Loucy (cell line): ENCODE results near the gene AMDHD1.

Experiments
- H2AFZ ChIP-seq: fragments of 200-600 bp; sonication (generic); 2 replicates; pipeline ENCODE4 v1.6.0; 2016; ENCODE audit warnings: antibody characterized with exemption, mild to moderate bottlenecking, low read length, moderate library complexity
- H3F3A ChIP-seq: fragments of 200-600 bp; 2 replicates; pipeline ENCODE4 v1.6.0; 2016; ENCODE audit warnings: antibody characterized with exemption, low read depth, mild to moderate bottlenecking
- H3K27me3 ChIP-seq: fragments of 200-600 bp; sonication (generic); 2 replicates; pipeline ENCODE4 v1.6.1; 2014; ENCODE audit warnings: low read length, mild to moderate bottlenecking; ENCODE audit not compliant: insufficient read depth, poor library complexity, severe bottlenecking
- H3K36me3 ChIP-seq: fragments of 200-600 bp; sonication (generic); 2 replicates; pipeline ENCODE4 v1.6.1; 2016; ENCODE audit warnings: low read length; ENCODE audit not compliant: insufficient read depth
- H3K4me1 ChIP-seq: fragments of 200-600 bp; sonication (generic); 2 replicates; pipeline ENCODE4 v1.5.1; 2014; ENCODE audit warnings: low read length, mild to moderate bottlenecking; ENCODE audit not compliant: insufficient read depth, poor library complexity, severe bottlenecking
- H3K4me2 ChIP-seq: fragments of 200-600 bp; sonication (generic); 2 replicates; pipeline ENCODE4 v1.6.0; 2014; ENCODE audit warnings: antibody characterized with exemption, low read length, low read depth, mild to moderate bottlenecking; ENCODE audit not compliant: poor library complexity, severe bottlenecking
- H3K4me3 ChIP-seq: fragments of 200-600 bp; sonication (generic); 2 replicates; pipeline ENCODE4 v1.5.1; 2014; ENCODE audit warnings: low read length, mild to moderate bottlenecking, mixed read lengths; ENCODE audit not compliant: poor library complexity, severe bottlenecking
- H3K79me2 ChIP-seq: fragments of 200-600 bp; sonication (generic); 2 replicates; pipeline ENCODE4 v1.6.1; 2014; ENCODE audit warnings: low read length; ENCODE audit not compliant: insufficient read depth
- H3K9ac ChIP-seq: fragments of 200-600 bp; sonication (generic); 2 replicates; pipeline ENCODE4 v1.6.0; 2014; ENCODE audit warnings: mild to moderate bottlenecking, low read depth, low read length, moderate library complexity; ENCODE audit not compliant: poor library complexity, severe bottlenecking
- H3K9me2 ChIP-seq: fragments of 200-600 bp; sonication (generic); replicated peaks from 2 replicates; pipeline ENCODE4 v1.6.1; 2016; ENCODE audit warnings: low read depth, low read length, mixed read lengths
- H3K9me3 ChIP-seq: fragments of 200-600 bp; sonication (generic); 2 replicates; pipeline ENCODE4 v1.6.1; 2014; ENCODE audit warnings: mild to moderate bottlenecking, antibody characterized with exemption, low read length, low read depth; ENCODE audit not compliant: insufficient read depth
- H4K20me1 ChIP-seq: fragments of 200-600 bp; sonication (generic); 2 replicates; pipeline ENCODE4 v1.6.0; 2014; ENCODE audit warnings: antibody characterized with exemption, low read length, mild to moderate bottlenecking; ENCODE audit not compliant: insufficient read depth, poor library complexity, severe bottlenecking
- EZH2phosphoT487 ChIP-seq: fragments of 200-600 bp; IDR thresholded peaks from 2 replicates; pipeline ENCODE4 v1.6.1; 2018; ENCODE audit warnings: antibody characterized with exemption, mild to moderate bottlenecking, moderate library complexity, borderline replicate concordance
- TF ChIP-seq, protein P1 (sequence below): fragments of 200-600 bp; sonication (generic); conservative IDR thresholded peaks from 2 replicates; pipeline ENCODE4 v1.5.1; 2014; ENCODE audit warnings: mild to moderate bottlenecking, antibody characterized with exemption, low read length

AMDHD1 gene

DNA sequence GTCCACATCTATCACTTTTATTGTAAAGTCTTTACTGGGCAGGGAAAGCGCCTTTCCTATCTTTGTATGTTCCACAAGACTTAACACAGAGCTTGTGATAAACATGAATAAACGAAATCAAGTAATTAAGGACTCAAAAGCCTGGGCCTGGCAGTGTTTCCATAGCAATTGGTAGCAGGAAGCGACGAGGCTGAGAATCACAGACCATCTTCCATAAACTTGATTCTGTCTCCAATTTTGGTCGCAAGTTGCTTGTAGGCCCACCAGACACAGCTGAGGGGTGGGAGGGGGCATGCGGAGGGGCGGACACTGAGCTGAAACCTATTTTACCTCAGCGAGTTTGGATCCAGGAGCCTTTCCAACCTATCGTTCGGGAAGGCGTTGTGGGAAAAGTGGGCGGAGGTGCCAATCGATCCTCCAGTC is 1.0 kb upstream of the AMDHD1 start:
- Histone ChIP-seq H3K4me3 (peak overlapping the region; percentile 91), H2AFZ (peak overlapping the region; percentile 98), H3K4me2 (peak overlapping the region; percentile 70), H3K9ac (peak overlapping the region; percentile 81), H3K9me2 (no peaks in the 10 kb centered on the region), H3K27me3 (no peaks in the 10 kb centered on the region), H4K20me1 (no peaks in the 10 kb centered on the region), H3F3A (no peaks in the 10 kb centered on the region), H3K4me1 (no peaks in the 10 kb centered on the region), H3K9me3 (no peaks in the 10 kb centered on the region), H3K36me3 (no peaks in the 10 kb centered on the region), H3K79me2 (no peaks in the 10 kb centered on the region)
- TF ChIP-seq, protein P1, sequence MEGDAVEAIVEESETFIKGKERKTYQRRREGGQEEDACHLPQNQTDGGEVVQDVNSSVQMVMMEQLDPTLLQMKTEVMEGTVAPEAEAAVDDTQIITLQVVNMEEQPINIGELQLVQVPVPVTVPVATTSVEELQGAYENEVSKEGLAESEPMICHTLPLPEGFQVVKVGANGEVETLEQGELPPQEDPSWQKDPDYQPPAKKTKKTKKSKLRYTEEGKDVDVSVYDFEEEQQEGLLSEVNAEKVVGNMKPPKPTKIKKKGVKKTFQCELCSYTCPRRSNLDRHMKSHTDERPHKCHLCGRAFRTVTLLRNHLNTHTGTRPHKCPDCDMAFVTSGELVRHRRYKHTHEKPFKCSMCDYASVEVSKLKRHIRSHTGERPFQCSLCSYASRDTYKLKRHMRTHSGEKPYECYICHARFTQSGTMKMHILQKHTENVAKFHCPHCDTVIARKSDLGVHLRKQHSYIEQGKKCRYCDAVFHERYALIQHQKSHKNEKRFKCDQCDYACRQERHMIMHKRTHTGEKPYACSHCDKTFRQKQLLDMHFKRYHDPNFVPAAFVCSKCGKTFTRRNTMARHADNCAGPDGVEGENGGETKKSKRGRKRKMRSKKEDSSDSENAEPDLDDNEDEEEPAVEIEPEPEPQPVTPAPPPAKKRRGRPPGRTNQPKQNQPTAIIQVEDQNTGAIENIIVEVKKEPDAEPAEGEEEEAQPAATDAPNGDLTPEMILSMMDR, result no peak
- TF ChIP-seq EZH2phosphoT487, result no peak

DNA sequence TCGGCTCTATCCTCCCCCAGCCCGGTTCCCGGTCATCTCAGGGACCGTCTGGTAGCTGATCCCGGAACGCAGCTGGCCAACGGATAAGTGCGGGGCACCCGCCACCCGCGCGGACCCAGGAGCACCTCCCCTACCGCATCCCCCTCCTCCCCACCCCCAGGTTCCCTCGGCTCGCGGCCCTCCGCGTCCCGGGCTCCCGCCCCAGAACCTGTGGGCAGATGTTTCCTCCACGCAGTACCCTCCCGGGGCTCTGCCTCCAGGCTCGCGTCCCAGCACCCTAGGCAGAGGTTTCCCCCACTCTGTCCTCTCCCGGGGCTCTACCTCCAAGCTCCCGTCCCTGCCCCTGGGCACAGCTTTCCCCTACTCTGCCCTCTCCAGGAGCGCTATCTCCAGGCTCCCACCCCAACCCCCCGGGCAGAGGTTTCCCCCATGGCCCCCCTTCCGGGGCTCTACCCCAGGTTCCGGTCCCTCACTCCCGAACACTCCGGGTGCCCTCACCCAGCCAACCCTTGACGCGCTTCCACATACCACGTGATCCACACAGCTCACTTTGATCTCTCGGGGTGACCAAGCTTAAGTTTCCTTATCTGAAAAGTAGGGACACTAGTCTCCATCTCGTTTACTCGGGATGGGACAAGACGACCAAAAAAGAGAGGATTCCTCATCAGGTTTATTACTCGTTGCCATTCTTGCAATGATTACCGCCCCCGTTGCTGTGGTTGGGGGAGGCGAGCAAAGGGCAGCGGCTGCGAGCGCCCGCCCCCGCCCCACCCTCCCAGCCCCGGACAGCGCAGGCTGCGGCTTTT is 404 bp upstream of the AMDHD1 start, which contains the start of gene CCDC38:
Gene CCDC38, minus strand, starts transcription at position 91 of the 806 bp plus-strand sequence. CDS start 6,105 bp downstream, outside the sequence.
- Histone ChIP-seq H3K9ac (peak within 1 kb of the TSS; percentile 81), H3K4me1 (no peaks in the 10 kb centered on the region), H4K20me1 (no peaks in the 10 kb centered on the region), H3K4me2 (peak within 1 kb of the TSS; percentile 70), H3K9me3 (no peaks in the 10 kb centered on the region), H3F3A (no peaks in the 10 kb centered on the region), H3K79me2 (no peaks in the 10 kb centered on the region), H2AFZ (peak within 1 kb of the TSS; percentile 98), H3K36me3 (no peaks in the 10 kb centered on the region), H3K27me3 (no peaks in the 10 kb centered on the region), H3K4me3 (peak within 1 kb of the TSS; percentile 91), H3K9me2 (no peaks in the 10 kb centered on the region)
- TF ChIP-seq, protein P1, result no peak
- TF ChIP-seq EZH2phosphoT487, result no peak

DNA sequence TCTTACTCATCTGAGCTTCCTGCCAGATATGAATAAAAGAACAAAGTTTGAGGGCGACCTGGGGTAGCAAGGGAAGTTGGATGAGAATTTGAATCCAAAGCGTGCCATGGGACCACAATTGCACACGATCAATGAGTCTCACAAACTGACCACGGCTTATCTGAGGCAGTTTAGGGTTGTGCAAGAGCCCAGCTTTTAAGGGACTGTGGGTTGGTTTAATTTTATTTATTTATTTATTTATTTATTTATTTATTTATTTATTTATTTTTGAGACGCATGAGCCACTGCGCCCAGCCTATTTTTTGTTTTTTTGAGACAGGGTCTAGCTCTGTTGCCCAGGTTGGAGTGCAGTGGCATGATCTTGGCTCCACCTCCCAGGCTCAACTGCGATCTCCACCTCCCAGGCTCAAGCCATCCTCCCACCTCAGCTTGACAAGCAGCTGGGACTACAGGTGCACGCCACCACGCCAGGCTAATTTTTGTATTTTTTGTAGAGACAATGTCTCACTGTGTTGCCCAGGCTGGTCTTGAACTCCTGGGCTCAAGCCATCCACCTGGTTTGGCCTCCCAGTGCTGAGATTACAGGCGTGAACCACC is 1.1 kb downstream of the AMDHD1 start:
- no peaks in the 10 kb centered on the region for H3K27me3 ChIP-seq
- no peaks in the 10 kb centered on the region for H3K79me2 ChIP-seq
- H3K4me3 ChIP-seq, result peak overlapping the region; percentile 91
- H3K9me3 ChIP-seq, result no peaks in the 10 kb centered on the region
- no peaks in the 10 kb centered on the region for H4K20me1 ChIP-seq
- no peak overlapping the region for H2AFZ ChIP-seq
- H3K4me2 ChIP-seq, result peak overlapping the region; percentile 70
- no peaks in the 10 kb centered on the region for H3K9me2 ChIP-seq
- H3K4me1 ChIP-seq, result no peaks in the 10 kb centered on the region
- no peaks in the 10 kb centered on the region for H3F3A ChIP-seq
- no peak overlapping the region for H3K9ac ChIP-seq
- no peaks in the 10 kb centered on the region for H3K36me3 ChIP-seq
- TF ChIP-seq, protein P1, result no peak
- no peak for TF ChIP-seq EZH2phosphoT487
